ENCODE results near the gene CYLD.

DNA sequence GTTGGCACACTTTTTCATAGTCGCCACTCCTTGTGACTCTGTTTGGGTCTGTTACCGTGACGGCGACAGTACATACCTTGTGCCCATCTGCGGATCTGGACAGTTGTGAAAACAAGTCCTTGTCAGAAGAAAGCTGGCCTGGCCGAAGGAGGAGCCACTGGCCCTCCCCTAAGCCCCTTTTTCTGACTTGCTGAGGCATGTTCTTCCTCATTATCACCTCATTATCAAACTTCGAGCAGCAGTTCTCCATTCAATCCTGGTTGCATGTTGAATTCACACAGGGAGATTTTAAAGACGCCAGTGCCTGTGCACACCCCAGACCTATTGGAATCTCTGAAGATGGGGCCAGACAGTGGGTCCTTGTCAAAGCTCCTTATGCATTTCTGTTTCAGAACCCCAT is 61.1 kb downstream of the CYLD start:
- TF ChIP-seq CREB1 (IDR thresholded peaks at IDR 0.05; ENCODE audit: low read depth) (no peak), EP300 (IDR thresholded peaks at IDR 0.05; ENCODE audit: borderline replicate concordance) (no peak), TEAD4 (IDR thresholded peaks at IDR 0.05) (no peak)
- TF ChIP-seq, protein P1, sequence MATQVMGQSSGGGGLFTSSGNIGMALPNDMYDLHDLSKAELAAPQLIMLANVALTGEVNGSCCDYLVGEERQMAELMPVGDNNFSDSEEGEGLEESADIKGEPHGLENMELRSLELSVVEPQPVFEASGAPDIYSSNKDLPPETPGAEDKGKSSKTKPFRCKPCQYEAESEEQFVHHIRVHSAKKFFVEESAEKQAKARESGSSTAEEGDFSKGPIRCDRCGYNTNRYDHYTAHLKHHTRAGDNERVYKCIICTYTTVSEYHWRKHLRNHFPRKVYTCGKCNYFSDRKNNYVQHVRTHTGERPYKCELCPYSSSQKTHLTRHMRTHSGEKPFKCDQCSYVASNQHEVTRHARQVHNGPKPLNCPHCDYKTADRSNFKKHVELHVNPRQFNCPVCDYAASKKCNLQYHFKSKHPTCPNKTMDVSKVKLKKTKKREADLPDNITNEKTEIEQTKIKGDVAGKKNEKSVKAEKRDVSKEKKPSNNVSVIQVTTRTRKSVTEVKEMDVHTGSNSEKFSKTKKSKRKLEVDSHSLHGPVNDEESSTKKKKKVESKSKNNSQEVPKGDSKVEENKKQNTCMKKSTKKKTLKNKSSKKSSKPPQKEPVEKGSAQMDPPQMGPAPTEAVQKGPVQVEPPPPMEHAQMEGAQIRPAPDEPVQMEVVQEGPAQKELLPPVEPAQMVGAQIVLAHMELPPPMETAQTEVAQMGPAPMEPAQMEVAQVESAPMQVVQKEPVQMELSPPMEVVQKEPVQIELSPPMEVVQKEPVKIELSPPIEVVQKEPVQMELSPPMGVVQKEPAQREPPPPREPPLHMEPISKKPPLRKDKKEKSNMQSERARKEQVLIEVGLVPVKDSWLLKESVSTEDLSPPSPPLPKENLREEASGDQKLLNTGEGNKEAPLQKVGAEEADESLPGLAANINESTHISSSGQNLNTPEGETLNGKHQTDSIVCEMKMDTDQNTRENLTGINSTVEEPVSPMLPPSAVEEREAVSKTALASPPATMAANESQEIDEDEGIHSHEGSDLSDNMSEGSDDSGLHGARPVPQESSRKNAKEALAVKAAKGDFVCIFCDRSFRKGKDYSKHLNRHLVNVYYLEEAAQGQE (IDR thresholded peaks at IDR 0.05; ENCODE audit: low read depth) = no peak
